KG1 (cell line): ENCODE data around the gene SYMPK.
"Not testable (repeated sequence)": the region's sequence is repeated elsewhere in the genome, so short reads cannot be mapped to it uniquely, and the experiment has no call there.

Experiments used
- DNase-seq: peaks from one replicate; lab custom pipeline; 2025; lab: John Stamatoyannopoulos, UW

SYMPK gene

DNA sequence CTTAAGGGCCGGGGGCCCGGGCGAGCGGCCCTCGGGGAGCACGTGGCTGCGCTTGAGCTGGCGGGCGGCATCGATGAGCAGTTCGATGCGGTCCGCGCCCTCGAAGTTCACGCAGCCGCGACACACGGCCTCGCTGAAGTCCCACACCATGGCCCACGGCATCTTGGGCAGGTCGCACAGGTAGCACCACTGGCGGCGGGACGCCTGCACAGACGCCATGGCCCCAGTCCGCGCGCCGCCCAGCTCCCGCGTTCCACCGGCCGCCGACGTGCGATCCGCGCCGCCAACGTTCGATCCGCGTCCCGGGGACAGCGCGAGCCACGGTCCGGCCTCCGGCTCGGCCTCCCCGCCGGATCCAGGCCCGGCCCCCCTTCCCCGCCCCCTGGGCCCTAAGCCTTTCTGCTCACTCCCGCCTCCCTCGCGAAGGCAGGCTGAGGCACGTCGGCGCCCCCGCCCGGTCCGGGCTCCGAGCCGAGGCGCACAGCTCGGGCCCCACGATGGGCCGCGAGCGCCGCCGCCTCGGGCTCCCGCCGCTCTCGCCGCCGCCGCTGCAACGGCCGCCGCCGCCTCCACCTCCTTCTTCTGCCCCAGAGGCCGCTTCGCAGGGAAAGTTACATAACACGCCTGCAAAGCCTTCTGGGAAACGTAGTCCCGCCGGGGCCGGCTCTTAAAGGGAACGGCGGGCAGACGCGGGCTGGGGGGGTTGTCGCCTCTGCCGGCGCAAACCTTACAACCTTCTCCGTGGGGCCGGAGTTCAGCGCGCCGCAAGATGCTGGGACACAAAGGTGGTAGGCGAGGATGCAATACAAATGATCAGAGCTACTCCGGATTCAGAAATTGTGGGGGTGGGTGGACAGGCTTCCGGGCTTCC lies 22.8 kb upstream of the SYMPK start, which contains the start of gene IRF2BP1:
Gene IRF2BP1, minus strand, starts transcription at position 586 of the 871 bp plus-strand sequence. Its CDS starts 367 bp downstream, at position 219.
- DNase-seq, result peak; percentile 87

DNA sequence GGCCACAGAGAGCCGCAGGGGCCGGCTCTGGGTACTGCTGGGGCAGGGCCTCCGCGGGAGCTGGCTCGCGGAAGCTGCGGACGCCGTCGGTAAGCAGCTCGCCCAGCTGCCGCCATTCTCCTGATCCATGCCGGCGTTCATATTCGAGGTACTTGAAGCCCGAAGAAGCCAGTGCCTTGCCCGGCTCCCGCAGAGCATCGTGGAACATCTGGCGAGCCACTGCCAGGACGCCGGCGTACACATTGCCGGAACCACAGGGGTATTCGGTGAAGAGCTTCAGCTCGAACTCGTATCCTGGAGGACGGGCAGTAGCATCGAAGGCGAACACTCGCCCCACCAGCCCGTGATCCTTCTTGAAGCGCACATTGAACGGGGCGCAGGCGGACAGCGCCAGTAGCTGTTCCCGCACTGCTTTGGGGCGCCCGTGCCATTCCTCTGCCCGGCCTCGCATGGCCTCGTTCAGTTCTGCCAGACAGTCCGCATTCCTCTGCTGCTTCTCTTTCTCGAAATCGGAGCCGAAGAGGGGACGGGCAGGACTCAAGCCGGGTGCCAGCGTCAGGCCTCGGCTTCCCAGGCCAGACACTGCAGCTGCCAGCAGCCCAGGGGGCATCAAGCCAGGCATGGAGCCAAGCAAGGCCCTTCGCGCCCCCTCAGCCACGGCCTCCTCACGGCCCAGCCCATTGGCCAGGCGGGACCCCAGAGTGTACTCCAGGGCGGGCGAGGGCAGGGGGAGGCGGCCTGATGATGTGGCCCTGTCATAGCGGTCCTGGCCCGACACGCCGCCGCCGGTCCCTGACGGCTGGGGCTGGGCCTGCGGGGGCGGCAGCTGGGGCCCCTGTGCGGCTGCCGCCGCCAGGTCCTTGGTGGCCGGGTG lies 22.0 kb upstream of the SYMPK start:
- no peak for DNase-seq

DNA sequence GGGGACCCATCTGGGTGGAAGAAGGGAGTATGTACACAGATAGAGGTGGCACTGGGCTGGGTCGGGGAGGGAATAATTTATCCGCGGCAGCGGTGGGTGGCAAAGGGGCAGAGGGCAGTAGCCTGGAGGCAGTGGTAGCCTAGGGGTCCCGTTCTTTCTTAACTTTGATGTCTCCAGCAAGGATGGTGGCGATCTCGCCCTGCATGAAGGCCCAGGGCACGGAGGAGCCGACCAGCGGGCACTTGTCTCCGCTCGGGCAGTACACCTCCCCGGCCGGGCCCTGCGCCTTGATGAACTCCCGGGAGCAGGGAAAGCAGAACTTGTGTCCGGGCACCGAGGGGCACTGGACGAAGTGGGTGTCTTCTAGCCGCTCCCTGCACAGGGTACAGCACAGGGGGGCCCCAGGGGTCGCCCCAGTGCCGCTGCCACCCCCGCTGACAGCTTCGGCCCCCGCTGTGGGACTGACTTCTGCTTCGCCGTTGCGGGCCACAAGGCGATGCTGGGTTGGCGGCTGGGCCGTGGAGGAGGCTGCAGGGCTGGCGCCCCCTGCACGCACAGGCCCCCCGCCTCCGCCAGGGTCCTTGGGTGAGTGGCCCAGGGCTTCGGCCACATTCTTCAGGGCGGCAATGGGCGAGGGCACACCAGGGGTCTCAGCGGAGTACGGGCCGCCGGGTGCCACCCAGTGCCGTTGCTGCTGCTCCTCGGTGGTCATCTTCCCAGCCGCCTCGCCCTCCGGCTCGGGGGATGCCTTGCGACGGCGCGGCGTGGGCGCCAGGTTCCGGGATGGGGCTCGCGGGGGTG lies 21.1 kb upstream of the SYMPK start:
- DNase-seq, result no peak

DNA sequence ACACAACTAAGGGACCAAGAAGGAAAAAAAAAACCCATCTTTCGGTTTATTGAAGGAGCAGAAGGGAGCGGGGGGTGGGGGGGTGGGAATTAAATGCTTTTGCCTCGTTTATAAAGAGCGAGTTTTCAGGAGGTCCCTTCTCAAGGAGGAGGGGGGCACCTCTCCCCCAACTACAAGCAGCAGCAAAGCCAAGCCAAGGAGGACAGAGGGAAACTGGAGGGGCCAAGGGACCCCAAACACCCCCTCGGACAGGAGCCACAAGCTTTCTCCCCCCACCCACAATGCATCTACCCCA lies 20.6 kb upstream of the SYMPK start:
- no peak for DNase-seq

DNA sequence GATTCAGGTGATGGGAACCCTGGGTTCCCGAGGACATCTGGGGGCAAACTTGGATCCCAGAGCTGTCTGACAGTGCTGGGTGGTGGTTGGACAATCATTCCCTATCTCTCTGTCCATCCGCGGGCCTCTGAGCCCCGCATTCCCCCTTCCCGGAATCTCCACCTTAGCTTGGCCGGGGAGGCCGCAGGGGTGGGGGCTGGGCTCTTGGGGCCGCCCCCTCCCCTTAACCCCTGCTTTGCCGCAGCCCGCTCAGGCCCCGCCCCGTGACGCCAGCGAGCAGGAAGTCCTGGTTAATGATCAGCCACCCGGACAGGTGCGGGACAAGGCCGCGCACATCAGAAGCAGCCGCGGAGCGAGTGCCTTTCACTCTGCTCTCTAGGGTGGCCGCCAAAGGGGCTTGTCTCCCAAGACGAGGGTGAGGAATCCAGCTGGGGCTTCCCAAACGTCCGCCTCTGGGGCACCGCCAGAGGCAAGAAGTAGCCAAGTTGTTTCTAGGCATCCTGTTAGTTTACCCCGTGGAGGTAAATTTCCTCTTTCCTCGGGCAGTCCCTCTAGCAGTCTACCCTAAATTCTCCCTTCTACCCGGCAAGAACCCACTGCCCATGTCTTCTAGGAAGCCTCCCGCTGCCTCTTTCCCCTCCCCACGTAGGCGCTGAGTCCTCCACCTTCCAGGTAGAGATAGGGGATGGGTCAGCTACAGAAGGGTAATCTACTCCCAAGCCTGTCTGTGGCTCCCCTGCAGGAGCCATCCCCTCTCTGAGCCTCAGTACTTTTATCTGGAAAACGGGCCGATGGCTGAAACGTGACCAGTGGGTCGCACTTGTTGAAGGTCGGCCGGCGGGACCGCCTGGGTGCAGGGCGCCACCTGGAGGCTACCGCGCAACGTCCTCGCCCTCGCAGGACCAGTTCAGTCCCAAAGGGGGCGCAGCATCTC lies 20.0 kb upstream of the SYMPK start:
- DNase-seq, result peak; percentile 65

DNA sequence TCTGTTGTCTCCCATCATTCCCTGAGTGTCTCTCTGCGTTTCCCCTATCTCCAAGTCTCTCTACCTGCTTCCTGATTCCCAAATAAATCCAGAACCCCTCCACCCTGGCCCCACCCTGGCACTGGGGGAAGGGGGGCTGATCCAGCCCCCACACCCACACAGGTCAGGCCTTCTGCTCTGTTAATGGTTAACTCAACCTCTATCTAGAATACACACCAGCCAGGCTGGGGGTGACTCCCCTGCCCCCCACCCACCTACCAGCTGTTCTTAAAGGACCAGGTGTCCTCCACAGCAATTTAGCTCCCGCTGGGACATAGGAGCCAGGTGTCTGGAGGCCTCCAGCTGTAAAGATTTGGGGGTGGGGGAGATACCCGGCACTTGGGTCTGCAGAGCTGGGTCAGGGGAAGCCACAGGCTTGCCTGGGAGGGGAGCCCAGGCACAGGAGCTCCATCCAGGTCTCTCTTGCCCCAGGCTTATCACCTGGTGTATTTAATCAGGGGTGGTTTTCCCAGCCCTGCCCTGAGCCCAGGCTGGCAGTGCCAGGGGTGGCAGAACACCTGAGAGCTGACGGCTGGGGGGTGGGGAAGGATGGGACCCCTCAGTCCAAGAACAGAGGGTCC lies 19.1 kb upstream of the SYMPK start:
- DNase-seq, result no peak

DNA sequence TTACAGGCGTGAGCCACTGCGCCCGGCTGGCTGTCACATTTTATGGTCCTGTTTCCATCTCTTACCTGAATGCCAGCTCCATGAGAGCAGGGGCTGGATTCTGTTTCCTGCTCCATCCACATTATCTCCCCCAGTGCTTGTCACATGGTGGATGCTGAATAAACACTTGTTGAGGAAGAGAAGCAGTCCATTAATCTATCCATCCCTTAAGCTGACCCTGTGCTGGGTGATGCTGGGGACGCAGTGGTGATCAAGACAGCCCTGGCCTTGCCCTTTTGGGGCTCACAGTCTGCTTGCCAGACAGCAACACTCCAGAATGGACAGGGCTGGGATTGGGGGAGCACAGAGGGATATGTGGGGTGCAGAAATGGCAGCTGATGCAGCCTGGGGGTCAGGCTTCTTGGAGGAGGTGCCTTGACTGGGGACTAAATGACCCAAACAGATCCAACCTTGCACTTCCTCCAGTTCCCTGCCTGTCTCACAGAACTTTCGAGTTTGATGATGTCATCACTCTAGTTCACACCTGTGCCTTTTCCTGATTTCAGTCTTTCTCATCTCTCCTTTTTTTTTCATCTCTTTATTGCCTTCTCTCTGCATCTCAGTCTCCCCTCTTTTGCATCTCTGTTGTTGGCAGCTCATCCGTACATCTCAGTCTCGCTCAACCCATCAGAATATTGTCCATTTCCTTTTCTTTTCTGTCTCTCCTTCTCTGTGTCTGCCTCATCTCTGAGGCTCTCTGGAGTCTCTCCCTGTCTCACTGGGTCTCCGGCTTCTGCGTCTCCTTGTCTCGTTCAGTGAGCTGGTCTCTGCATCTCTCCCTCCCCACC lies 18.3 kb upstream of the SYMPK start:
- no peak for DNase-seq

DNA sequence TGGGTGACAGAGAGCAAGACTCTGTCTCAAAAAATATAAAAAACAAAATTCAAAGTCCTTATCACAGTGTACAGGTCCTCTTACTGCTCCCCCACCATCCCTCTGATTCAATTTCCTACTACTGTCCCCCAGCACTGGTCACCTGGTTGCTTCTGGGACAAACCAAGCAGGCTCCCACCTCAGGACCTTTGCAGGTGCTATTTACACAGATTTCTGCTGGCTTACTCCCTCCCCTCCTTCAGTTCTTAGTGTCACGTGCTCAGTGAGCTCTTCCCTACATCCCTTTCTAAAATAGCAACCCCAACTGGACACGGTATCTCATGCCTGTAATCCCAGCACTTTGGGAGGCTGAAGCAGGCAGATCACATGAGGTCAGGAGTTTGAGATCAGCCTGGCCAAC lies 17.0 kb upstream of the SYMPK start:
- DNase-seq, result no peak

DNA sequence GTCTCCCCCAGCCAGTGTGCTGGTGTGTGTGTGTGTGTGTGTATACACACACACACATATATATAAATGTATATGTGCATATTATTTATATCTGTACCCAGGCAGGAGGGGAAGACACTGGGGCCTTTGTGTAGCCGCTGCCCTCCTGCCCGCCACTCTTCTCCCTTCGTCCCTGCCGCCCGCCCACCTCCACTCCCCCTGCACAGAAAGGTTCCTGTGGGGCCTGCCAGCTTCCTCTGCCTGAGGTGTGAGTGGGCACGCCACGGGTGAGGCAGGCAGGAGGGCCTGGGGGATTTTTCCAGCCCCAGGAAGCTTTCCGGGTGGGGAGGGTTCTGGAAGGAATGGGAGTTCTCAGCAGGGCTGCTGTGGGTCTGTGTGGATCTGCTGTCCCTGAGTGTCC lies 16.1 kb upstream of the SYMPK start:
- DNase-seq, result no peak

DNA sequence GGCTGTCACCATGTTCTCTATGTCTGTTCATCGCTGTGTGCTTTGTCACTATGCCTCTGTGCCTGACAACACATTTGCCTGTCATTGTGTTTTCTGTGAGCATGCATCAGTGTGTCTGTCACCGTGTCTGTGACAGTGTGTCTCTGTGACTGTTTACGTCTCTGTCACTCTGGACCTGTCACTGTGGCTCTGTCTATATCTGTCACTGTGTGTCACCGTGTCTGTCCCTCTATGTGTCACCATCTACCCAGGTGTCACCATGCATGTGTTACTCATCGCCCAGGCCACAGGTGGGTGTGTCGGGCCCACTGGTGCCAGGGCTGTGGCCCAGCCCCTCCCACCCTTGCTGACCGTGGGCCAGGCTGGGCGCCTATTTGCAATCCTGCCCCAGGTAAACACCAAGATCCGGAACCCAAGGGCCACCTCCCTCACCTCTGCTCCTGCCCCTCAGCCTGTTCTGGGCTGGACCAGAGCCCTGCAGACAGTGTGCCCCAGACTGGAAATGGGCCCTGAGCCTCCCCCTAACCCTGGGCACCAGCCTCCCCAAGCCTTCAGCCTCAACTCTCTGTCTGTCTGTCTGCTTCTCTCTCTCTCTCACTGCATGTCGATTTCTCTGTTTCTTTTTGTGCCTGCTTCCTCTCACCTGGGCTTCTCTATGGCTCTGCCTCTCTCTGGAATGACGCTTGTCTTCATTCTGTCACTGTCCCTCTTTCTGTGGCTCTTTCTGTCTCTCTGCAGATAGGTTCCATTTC lies 15.3 kb upstream of the SYMPK start:
- no peak for DNase-seq

DNA sequence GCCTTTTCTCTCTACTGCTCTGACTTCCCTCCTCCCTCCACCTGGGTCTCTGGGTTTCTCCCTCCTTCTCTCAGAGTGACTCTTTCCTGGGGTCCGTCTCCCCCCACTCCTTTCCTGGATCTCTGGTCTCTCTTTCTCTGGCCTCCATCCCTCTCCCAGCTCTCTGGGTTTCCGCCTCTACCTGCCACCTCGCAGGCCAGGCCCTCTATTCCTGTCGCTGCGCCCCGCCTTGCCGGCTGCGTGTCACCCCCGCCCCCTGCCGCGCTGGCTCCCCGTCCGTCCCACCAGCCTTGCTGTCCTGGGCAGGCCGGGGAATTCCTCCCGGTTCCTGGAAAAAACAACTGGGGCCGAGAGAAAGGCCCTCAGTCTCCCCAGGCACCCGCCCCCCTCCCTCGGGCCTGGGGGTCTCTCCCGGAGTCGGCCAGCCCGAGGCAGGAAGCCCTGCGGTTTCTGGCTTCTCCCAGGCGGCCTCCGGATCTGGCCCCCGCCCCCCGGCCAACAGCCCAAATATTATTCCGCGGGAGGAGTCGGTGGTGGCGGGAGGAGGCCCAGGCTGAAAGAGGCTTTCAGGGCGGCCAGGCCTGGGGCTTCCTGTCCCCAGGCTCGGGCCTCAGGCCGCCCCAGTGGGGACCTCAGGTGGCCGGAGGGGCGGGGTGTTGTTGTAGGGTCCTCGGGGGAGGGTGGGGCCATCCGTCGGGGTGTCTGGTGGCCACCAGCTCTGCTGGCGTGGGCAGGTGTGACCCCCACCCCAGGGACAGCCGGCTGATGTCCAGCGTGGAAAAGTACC lies 13.7 kb upstream of the SYMPK start:
- no peak for DNase-seq

DNA sequence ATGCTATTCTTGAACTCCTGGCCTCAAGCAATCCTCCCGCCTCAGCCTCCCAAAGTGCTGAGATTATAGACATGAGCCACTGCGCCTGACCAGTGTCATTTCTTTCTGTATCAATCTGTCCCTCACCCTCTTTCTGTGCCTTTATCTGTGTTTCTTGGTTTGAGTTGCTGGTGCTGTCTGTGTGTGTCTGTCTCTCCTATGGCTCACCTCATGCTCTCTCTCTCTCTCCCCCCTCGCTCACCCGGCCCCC lies 13.1 kb upstream of the SYMPK start:
- DNase-seq, result no peak

DNA sequence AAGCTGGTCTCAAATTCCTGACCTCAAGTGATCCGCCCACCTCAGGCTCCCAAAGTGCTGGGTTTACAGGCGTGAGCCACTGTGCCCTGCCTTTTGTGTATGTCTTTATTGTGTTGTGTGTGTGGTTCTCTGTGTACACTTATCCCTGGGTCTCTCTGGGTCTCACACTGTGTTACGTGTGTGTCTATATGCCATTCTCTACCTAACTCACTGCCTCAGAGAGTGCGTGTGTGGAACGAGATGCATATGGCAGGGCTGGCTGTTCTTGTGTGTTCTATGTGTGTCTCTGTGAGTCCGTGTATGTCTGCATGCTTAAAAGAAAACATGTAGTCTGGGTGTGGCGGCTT lies 11.6 kb upstream of the SYMPK start:
- no peak for DNase-seq

DNA sequence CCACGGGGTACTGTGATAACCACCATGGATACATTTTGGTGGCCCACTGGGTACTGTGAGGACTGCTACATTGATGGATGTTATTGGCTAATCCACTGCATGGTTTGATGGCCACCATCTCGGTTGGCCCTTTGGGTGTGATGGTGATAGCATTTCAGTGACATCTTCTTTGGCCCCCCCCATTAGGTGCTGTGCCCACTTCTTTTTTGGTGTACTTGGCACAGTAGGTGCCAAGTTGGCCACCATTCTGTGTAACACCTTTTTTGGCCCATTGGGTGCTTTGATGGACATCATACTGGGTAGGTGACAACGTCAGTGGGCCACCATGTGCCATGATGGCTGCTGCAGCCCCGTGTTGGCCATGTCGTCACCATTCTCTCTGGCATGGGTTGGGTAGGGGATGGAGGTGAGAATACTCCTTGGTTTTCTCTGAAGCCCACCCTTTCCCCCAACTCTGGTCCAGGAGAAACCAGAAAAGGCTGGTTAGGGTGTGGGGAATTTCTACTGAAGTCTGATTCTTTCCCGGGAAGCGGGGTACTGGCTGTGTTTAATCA lies 10.3 kb upstream of the SYMPK start:
- DNase-seq, result no peak

DNA sequence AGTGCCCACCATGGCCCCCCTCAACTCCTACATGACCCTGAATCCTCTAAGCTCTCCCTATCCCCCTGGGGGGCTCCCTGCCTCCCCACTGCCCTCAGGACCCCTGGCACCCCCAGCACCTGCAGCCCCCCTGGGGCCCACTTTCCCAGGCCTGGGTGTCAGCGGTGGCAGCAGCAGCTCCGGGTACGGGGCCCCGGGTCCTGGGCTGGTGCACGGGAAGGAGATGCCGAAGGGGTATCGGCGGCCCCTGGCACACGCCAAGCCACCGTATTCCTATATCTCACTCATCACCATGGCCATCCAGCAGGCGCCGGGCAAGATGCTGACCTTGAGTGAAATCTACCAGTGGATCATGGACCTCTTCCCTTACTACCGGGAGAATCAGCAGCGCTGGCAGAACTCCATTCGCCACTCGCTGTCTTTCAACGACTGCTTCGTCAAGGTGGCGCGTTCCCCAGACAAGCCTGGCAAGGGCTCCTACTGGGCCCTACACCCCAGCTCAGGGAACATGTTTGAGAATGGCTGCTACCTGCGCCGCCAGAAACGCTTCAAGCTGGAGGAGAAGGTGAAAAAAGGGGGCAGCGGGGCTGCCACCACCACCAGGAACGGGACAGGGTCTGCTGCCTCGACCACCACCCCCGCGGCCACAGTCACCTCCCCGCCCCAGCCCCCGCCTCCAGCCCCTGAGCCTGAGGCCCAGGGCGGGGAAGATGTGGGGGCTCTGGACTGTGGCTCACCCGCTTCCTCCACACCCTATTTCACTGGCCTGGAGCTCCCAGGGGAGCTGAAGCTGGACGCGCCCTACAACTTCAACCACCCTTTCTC lies 9.4 kb upstream of the SYMPK start:
- no peak for DNase-seq

DNA sequence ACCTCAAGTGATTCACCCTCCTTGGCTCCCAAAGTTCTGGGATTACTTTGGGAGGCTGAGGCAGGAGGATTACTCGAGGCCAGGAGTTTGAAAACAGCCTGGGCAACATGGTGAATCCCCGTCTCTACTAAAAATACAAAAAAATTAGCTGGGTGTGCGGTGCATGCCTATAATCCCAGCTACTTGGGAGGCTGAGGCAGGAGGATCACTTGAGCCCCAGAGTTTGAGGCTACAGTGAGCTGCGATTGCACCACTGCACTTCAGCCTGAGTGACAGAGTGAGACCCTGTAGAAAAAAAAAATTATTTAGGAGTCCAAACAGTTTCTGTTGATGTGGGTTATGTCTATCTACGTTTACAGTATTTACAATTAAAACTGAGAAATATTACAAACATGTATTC lies 7.9 kb upstream of the SYMPK start:
- DNase-seq, result no peak

DNA sequence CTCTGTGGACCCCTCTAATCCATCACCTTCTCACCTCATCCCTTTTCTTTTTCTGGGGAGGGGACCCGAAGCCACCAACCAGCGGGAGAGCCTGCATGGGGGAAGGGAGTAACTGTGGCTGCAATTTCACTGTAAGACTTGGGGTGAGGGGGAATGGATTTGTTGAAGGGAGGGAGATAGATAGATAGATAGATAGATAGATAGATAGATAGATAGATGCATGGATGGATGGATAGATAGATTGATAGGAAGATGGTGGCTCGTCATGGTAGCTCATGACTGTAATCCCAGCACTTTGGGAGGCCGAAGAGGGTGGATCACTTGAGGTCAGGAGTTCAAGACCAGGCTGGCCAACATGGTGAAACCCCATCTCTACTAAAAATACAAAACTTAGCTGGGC lies 4.3 kb upstream of the SYMPK start:
- DNase-seq, result not testable (repeated sequence)
